ENCODE results near the gene VCX3A.
"Not testable (repeated sequence)": the region's sequence is repeated elsewhere in the genome, so short reads cannot be mapped to it uniquely, and the experiment has no call there.

VCX3A gene

DNA sequence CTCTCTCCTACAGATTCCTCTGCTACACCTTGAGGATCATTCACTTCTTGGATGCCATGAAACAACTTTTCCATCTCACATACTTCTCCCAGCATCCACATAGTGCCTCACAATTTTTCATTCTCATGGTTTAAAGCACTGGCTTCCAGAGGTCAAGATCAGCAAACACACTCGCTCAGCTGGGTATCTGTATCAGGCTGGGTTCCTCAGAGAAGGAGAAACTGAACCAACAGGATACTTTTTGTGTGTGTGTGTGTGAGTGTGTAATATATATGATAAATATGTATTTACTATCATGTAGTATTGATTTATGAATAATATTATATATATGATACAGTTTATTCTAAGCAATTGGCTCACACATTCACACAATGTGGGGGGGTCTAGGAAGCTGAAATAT, at the start of gene VCX3A:
VCX3A (minus strand) TSS at position 101 of the 400 bp plus-strand sequence. CDS start 621 bp downstream, outside the sequence.
- DNase-seq: not testable (repeated sequence)

DNA sequence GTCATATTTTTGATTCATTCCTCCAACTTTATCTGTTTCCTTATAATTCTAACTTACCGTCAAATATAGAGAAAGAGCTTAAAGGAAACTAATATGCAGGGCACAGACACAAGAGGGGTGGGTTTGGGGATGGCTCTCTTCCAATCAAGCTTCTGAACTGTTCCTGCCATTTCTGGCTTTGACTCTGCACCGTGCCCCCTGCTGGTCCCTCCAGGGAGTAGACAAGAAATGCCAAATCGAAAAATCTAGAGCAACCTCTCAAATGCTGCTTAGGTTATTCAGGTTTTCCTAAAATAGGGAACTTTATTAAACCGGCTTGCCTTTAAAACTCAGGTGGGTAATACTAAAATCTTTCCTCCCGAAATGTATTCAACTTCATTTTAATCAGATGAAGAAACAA, 39.8 kb upstream of the VCX3A start:
- no peak for DNase-seq

DNA sequence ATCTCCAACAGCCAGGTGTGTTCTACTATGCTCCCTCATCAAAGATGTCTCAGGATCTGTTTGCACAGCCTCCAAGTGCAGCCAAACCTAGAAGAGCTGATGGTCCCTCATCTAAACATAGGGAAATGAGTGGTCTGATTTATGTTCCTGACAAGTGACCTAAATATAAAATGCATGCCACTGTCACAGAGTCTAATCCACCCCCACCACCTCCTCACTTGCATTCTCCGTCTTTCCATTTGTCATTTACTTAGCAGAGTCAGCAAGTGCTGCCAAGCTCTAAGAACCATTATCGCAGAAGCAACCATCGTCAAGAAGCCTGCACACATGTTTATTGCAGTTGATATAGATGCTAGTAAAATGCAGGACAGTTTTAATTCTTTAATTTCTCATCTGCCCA, 33.1 kb upstream of the VCX3A start:
- DNase-seq: no peak

DNA sequence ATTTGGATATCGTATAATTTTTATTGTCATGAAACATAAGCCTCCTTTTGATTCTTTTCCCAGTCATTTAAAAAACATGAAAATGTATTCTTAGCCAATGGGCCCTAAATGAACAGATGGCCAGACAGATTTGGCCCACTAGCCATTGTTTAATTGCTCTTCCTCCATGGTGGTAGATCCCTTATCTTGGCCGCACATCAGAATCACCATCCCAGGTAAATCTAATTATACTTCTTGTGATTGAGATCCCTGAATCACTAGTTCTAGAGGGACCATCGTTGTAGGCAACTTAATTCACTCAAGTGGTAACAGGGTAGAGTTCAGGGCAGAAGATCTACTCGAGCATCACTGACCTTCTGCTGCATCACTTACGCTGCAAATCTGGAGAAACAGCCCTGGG, 24.1 kb upstream of the VCX3A start:
- DNase-seq: no peak

DNA sequence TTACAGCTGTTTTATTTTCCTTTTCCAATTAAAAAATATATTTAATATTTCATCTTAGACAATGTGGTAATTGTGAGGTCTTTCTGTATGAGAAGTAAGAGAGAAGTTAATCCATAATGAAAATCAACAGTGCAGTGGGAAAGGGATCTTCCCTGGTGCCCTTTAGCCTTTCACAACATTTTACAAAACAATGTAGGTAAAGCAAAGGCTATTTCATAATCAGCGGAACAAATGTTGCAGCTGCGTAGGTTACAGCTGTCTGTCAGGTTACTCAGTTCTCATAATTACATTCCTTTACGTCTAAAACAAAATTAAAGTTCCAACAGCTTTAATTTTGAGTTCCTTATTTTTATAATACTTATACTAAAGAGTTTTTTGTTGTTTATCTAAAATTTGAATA, 22.8 kb upstream of the VCX3A start:
- no peak for DNase-seq

DNA sequence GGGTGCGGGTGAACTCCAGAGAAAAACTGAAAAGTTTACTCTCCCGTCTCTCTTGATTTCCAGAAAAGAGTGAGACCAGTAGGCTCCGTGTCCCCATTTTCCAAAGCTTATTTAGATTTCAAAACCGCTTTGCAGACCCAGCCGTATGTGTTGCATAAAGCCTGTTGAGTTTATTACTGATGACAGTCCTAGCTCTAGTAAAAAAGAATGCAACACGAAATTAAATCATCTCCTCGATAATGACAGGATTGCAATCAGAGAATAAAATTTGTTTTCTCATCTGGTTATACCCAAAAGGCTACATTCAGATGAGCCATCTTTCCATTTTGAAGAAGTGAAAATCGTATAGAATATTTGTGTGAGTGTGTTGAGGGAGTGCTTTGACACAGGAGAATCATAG, 16.1 kb upstream of the VCX3A start:
- DNase-seq: no peak

DNA sequence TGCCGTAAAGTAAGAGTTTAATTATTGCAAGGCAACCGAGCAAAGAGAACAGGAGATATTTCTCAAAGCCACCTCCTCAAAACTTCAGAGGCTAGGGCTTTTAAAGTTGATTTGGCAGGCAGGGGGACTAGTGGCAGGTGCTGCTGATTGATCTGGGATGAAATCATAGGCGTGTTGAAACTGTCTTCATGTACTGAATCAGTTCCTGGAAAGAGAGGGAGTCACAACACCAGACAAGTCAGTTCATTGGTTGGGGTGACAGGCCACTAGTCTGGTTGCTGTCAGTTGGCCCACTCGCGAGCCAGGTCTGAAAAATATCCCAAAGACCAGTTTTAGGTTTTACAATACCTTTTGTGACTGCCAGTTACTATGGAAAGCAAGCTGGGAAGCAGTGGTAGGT, 10.8 kb upstream of the VCX3A start:
- no peak for DNase-seq

DNA sequence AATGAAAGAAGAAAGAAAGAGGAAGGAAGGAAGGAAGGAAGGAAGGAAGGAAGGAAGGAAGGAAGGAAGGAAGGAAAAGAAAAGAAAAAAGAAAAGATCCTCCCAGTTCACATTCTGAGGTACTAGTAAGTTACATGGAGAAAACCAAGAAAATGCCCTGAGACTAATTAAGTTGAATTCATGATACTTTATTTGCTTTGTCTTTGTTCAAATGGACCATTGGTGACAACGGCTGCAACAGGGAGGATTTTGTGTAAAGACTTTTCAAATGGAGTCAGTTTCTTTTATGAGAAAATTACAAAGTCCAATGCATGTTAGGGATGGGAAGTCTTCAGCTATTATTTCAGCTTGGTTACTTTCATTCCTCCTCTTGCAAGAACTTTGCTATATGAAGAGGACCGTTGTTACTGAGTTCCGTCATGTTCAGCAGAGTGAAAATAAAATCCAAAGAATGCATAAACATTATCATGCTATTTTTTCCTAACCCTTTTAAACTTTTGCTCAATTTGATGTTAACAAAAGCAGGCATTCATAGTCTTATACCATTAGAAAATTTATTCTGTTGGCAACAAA, 8.3 kb downstream of the VCX3A start:
- no peak for DNase-seq

DNA sequence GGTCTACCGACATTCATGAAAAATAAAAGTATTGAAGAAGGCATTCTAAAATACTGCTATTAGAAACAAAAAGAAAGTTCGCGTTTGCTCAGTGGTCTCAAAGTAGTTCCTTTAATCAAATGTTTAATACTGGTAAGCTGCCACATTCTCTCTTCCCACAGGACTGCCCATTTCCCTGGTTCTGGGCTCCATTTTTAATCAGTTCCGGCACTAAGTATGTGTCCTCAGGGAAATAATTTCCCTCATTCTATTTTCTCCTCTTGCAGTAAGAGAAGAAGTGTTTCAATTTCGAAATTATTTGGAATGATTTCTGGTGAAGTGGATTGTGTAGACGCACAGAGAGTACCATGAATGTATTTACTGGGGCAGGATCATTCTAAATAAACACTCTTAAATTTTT, 17.5 kb downstream of the VCX3A start:
- no peak for DNase-seq

DNA sequence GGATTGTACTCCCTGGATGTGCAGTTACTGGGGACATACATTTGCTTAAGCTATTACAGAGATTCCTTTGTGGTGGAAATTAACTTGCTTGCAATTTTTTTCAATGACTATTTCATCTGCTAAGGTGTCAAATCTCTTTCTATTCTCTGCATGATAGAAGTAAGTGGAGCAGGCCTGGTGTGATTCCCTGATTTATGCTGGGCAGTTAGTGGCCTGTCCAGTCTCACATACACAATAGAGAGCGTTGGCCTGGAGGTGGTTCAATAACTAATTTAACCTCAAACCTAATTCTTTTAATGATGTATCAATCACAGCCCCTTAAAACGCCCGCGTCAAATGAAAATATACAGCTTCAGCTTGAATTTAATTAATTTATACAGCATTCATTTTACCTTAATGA, 28.5 kb downstream of the VCX3A start:
- DNase-seq: no peak

DNA sequence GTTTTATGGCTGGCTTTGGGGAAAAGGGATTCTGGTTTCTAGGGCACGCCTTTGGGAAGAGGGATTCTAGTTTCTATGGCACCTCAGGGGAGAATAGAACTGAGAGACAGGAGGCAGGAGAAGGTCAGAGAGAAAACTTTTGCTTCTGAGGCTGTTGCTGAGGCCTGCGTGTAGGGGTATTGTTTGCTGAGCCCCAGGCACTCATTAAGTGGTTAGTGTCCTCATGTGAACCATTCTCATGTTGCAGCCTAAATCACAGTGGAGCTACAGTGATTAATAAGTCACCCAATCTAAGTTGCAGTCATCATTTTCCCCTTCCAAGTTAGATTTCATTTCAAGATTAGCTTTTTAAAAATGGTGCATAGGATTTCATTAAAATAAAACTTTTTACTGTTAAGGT, 29.0 kb downstream of the VCX3A start:
- DNase-seq: no peak

DNA sequence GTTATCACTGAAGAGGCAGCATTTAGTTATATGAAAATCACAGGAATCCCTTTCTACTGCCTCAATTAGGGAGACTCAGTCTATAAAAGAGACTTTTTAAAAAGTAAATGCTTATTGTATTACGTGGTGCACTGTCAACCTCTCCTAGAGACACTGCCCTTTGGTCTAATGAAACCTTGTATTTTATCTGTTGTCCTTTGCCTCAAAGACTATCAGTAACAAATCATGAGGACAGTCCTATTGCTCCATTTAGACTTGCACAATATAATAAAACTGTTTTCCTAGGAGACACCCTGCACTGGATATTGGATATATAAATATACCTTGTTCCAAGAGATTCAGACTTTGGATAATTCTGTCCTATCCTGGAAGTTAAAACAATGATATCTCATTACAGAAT, 34.2 kb downstream of the VCX3A start:
- no peak for DNase-seq

DNA sequence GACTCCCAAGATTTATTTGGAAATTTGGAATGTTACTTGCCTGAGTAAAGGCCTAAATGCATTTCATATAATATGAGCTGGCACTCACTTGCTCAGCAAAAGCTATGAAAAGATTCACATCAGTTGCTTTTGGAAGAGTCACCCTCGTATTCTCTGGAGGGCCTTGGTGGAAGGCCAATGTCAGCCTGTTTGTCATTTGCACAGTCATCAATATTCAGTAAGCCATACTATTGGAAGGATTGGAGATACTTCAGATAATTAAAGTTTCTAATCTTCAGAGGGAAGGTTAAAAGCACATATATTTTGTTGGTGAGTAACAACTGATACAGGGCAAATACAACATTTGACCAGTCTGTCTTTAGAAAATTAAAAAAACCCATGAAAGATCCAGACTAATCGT, 36.6 kb downstream of the VCX3A start:
- no peak for DNase-seq

Data from NCI-H2029 treated with DMSO at 0.1 percent for 48 hours (cell line).